Measurements from ENCODE around the gene CAMTA1.

Gene CAMTA1

GRCh38 chr1:7050751-7051665, 265.8 kb downstream of the CAMTA1 start:
- DNase-seq: no peak

GRCh38 chr1:7052701-7053100, 267.4 kb downstream of the CAMTA1 start:
- DNase-seq: no peak

GRCh38 chr1:7060745-7061144, 275.5 kb downstream of the CAMTA1 start:
- DNase-seq: no peak

DNA sequence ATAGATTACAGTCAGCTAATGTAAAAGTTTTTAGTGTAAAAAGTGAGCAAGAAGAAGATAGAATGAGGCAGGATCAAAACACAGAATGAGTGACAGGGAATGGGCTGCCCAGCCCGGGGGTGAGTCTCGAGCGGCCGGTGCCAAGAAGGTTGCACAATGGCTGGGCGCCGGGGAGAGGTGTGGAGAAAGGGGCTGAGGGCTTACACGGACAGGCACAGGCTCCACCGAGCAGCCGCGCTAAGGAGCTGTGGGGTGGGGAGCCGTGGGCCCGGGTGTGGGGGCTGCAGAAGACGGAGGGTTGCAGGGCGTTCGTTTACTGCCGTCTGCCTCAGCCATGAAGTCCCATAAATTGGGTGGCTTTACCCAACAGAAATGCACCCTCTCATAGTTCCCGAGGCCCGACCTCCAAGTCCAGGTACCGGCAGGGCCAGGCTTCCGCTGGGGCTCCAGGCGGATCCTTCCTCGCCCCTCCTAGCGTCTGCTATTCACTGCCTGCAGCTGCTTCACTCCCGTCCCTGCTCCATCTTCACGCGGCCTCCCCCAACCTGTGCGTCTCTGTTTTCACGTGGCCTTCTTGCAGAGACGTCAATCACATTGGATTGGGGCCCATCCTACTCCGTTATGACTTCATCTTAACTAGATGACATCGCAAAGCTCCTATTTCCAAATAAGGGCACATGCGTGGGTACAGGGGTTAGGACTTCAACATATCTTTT, 277.2 kb downstream of the CAMTA1 start:
- DNase-seq: no peak

DNA sequence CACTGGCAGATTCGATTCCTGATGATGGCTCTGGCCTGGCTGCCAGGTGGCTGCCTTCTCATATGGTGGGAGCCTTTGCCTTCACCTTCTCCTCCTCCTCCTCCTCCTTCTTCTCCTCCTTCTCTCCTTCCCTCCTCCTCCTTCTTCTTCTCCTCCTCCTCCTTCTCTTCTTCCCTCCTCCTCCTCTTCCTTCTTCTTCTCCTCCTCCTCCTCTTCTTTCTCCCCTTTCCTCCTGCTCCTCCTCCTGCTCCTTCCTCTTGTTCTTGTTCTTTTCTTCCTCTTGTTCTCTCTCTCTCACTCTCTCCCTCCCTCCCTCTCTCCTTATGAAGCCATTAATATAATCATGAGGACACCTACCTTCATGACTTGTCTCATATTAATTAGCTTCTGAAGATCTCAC, 278.7 kb downstream of the CAMTA1 start:
- no peak for DNase-seq

GRCh38 chr1:7068552-7068951, 283.3 kb downstream of the CAMTA1 start:
- no peak for DNase-seq

DNA sequence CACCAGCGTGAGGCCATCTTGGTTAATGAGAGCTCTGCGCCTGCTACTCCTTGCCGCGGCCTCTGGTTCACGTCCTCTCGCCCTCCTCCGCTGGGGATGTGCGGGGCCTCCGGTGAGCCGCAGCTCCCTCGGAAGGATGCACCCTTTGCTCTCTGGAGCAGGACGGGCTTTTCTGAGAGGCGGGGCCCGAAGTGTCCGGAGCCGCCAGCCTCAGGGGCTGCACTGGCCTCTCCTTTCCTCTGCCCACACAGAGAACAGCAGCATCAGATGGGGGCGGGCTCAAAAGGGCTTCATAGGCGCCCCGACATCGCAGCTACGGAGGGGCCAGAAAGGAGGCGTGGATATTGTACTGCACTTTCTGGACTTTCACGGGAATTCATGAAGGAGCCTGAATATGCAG, 284.7 kb downstream of the CAMTA1 start:
- no peak for DNase-seq

DNA sequence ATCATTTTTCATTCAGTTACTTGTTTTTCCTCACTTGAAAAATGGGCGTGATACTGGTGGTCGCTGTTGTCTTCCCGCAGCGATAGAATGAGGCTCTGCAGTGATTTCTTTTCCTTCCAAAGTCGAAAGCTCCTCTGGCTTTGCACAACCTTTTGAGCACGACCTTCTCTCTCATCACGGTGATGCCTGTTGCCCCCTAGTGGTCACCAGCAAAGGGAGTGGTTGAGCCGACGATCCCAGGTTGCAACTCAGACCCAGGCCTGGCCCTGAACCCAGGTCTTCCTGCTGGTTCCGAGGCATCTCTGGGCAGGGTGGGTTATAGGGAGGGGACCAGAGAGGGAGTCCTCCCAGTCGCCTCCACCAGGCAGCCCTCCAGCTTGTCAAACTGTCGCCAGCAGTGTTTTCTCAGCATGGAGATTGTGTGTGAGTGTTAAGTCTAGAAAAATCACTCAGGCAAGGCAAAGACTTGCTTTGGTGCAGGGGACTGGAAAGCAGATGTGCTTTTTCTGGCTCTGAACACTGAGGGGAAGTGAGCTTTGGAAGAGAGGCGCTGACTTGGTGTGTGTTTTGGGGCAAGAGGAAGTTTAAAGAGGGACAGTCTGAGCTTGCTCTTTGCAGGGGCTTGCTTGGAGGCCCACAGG, 285.3 kb downstream of the CAMTA1 start:
- DNase-seq: peak; percentile 35

DNA sequence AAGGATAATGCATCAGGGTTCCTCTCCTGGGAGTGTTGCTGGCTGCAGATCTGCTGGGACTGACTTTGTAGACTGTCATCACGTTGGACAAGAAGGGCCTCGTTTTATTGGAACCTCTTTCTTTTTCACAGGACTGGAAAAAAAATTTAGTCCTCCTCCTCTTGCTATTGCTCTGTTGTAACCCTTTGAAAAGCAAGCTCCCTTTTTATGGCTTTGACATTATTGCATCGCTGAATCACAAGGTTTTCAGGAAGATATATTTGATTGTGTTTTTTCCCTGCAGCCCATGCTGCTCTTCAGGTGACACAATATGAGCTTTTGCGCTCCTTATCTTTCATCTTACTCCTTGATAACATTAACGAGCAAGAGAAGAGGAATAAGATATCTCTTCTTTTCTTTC, 290.9 kb downstream of the CAMTA1 start:
- no peak for DNase-seq

GRCh38 chr1:7076572-7076971, 291.3 kb downstream of the CAMTA1 start:
- no peak for DNase-seq

DNA sequence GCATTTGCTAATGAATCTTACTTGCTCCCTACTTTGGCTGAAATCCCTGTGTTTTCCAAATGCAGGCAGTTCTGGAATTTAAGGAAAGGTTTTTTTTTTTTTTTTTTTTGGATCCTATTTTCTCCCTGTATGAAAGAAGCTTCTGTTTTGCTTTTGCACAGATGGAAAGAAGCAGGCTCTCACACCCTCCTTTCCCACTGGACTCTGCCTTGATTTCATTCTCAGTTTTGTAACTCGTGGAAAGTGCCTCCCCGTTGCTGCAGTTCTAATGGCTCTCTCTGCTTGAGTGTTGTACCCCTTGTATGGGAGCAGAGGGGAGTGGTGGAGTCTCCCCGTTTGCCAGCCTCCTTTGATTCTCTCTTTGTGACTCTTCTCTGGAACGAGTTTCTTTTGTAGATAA, 291.9 kb downstream of the CAMTA1 start:
- no peak for DNase-seq

GRCh38 chr1:7077970-7078369, 292.7 kb downstream of the CAMTA1 start:
- no peak for DNase-seq

DNA sequence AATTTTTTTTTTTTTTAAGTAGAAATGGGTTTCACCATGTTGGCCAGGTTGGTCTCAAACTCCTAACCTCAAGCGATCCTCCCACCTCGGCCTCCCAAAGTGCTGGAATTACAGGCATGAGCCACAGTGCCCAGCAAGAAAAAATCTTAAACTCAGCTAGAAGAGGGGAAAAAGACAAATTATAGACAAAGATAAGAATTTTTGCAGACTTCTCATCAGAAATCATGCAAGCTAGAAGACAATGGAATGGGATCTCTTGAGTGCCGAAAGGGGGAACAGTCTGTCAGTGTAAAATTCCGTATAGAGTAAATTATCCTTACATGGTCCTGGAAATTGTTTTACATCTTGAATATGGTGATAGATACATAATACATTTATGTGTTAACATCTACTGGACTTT, 294.4 kb downstream of the CAMTA1 start:
- no peak for DNase-seq

DNA sequence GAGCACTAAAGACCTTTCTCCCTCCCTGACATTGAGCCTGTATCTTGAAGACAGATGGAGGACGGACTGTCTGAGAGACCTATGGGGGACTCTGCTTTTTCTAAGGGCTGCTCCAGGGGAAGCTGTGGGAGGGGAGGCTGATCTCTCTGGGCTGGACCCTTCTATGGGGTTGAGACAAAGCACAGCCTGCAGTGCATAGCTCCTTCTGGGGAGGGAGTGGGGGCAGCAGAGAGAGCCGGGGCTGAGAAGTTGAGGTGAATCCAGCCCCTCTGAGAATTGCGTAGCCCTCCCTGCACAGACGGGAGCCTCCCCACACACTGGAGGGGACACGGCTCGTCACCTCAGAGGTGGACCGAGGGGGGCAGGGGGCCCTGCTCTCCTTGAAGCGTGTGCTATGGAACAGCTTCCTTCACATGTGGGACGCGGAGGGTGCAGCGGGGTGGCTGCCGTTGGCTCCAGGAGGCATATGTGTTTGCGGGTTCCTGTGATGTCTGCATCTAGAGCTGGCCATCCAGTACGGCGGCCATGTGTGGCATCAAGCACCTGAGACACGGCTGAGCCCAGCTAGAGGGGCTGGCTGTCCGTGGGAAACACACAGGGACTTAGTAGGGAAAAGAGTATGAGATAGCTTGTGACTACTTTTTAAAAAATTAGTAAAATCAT, 299.1 kb downstream of the CAMTA1 start:
- no peak for DNase-seq

- no peak for DNase-seq
These were observed 300.3 kb downstream of the CAMTA1 start for GRCh38 chr1:7085521-7085920.

- no peak for DNase-seq
These were observed 300.9 kb downstream of the CAMTA1 start for GRCh38 chr1:7086106-7086505.

- DNase-seq: no peak
These were observed 302.6 kb downstream of the CAMTA1 start for GRCh38 chr1:7087888-7088287.

GRCh38 chr1:7089497-7089896, 304.2 kb downstream of the CAMTA1 start:
- DNase-seq: no peak

- no peak for DNase-seq
These were observed 308.0 kb downstream of the CAMTA1 start for GRCh38 chr1:7093297-7093696.

GRCh38 chr1:7094086-7094485, 308.8 kb downstream of the CAMTA1 start:
- no peak for DNase-seq

DNA sequence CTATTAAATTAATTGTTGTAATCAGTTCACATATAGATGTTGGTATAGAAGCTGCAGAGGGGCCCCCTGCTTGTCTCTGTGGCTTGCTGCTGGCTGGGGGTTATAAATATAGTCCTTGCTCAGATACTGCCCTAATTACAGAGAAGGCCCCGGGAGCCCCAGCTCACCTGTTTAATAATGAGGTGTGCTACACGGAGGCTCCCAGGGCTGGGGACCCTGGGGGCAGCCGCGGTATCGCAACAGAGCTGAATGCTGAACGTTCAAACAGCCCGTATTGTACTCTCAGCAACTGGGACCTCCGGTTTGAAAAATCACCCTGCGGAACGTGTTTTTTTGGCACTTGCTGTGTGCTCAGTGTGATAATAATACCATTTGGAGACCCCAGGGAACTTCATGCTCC, 309.3 kb downstream of the CAMTA1 start:
- DNase-seq: no peak

GRCh38 chr1:7095343-7095964, 310.2 kb downstream of the CAMTA1 start:
- no peak for DNase-seq

Measured in 8988T (cell line).